ENCODE data around the gene MAP3K5.
"Not testable (repeated sequence)": the region's sequence is repeated elsewhere in the genome, so short reads cannot be mapped to it uniquely, and the experiment has no call there.

The MAP3K5 gene, protein sequence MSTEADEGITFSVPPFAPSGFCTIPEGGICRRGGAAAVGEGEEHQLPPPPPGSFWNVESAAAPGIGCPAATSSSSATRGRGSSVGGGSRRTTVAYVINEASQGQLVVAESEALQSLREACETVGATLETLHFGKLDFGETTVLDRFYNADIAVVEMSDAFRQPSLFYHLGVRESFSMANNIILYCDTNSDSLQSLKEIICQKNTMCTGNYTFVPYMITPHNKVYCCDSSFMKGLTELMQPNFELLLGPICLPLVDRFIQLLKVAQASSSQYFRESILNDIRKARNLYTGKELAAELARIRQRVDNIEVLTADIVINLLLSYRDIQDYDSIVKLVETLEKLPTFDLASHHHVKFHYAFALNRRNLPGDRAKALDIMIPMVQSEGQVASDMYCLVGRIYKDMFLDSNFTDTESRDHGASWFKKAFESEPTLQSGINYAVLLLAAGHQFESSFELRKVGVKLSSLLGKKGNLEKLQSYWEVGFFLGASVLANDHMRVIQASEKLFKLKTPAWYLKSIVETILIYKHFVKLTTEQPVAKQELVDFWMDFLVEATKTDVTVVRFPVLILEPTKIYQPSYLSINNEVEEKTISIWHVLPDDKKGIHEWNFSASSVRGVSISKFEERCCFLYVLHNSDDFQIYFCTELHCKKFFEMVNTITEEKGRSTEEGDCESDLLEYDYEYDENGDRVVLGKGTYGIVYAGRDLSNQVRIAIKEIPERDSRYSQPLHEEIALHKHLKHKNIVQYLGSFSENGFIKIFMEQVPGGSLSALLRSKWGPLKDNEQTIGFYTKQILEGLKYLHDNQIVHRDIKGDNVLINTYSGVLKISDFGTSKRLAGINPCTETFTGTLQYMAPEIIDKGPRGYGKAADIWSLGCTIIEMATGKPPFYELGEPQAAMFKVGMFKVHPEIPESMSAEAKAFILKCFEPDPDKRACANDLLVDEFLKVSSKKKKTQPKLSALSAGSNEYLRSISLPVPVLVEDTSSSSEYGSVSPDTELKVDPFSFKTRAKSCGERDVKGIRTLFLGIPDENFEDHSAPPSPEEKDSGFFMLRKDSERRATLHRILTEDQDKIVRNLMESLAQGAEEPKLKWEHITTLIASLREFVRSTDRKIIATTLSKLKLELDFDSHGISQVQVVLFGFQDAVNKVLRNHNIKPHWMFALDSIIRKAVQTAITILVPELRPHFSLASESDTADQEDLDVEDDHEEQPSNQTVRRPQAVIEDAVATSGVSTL (N-terminal part only)

DNA sequence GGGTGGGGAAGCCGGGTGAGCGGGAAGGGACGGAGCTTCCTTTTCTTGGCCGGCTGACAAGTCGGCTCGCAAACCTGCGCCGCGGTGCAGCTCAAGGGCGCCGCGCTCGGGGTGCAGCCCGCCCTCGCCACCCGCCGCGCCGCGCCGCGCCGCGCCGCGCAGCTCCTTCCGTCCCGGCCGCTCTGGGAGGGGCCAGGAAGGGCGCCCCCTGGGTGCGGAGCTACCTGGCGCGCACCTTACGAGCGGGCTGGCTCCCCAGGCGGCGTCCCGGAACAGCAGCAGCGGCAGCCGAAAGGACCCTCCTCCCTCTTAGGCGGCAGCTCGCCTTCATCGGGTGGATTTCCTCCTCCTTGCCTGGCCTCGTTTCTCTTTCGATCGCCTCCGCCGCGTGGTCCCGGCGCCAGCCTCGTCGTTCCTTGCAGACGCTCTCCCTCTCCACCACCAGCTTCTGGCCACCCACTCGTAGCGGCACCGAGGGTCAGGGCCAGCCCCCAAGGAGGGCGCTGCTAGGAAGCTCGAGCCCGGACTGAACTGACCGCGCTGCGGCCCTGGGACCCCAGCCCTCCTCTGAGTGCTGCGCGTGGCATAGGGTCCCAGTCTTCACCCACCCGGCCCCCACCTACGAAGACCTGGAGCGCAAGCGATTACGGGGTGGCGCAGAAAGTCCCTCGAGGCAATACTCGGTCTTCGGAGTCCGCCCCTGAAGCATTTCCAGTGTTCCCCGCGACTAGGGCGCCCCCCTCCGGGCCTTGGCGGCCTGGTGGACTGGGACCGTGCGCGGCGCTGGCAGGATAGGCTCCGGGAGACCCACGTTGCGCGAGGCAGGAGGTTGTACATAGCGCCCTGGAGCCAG is at the start of gene MAP3K5:
MAP3K5 (minus strand) TSS at position 68 of the 853 bp plus-strand sequence. CDS start 320 bp downstream, outside the sequence.
- peak; percentile 88 to 91 for DNase-seq (ENCODE audit: low read depth in 2 of 2)

DNA sequence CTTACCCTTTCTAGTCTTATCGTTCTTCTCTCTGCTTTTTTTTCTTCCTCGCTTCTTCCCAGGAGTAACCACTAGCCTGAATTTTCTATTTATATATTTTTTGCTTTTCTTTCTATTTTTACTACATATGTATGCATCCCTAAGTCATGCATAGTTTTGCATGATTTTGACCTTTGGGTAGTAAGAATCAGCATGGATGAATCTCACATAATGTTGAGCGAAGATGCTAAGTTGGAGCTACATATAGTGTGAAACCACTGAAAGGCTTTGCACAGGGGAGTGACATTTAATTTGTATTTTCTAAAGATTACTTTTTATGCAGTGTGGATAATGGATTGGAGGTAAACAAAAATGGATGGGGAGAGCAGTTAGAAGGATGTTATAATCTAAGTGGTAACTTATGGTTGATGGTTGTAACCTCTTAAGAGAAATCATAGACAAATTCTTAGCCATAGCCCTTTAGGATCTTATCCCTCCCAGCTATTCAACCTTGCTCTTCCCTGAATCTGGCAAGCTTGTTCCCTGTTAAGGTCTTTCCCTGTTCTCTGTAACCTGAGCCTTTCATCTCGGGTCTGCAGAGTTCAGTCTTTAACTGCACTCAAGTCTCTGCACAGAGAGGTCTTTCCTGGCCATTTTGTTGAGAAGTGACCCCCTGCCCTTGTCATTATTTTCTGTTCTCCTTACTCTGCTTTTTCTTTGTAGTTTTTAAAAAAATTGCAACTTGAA is 48.2 kb upstream of the MAP3K5 start:
- DNase-seq (ENCODE audit: low read depth in 2 of 2): no peak

DNA sequence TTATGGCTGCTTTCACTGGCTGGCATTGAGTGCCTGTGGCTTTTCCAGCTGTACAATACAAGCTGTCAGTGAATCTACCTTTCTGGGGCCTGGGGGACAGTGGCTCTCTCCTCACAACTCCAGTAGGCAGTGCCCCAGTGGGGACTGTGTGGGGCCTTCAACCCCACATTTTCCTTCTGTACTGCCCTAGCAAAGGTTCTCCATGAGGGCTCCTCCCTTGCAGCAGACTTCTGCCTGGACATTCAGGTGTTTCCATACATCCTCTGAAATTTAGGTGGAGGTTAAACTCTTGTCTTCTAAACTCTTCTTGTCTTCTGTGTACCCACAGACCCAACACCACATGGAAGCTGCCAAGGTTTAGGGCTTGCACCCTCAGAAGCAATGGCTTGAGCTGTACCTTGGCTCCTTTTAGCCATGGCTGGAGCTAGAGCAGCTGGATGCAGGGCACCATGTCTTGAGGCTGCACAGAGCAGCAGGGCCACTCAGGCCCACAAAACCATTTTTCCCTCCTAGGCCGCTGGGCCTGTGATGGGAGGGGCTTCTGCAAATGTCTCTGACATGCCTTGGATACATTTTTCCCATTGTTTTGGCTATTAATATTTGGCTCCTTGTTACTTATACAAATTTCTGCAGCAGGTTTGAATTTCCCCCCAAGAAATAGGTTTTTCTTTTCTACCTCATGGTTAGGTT is 39.7 kb upstream of the MAP3K5 start:
- DNase-seq (ENCODE audit: low read depth in 2 of 2): no peak

DNA sequence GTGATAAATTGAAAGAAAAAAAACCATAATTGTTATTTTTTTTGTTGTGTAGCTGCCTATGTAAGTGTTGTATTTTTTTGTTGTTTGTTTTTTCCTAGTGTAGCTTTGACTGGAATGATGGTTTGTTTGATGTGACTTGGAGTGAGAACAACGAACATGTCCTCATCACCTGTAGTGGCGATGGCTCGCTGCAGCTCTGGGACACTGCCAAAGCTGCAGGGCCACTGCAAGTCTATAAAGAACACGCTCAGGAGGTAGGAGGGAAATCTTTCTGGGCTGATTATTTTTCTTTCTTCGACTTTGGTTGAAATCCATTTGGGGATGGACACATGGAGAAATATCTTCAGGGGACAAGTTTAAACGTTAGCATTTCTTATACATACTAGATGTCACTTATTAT is 33.9 kb upstream of the MAP3K5 start:
- no peak for DNase-seq (ENCODE audit: low read depth in 2 of 2)

DNA sequence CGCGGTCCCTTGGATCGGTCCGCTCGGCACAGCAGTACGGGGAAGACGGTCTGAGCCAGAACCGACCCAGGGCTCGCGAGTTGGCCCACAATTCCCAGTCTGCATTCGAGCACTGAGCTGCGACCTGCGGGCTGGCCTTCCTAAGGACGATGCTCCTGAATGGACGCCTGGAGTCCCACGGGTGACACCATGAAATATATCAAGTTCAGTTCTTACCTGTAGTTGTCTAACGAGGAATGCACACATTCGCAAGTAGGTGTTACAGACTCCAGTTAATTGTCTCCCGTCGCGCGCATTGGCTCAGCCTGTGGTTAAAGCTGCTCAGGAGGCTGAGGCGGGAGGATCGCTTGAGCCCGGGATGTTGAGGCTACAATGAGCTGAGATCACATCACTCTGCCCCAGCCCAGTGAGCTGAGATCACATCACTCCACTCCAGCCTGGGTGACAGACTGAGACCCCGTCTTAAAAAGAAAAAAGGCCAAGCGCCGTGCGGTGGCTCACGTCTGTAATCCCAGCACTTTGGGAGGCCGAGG is 30.9 kb upstream of the MAP3K5 start:
- no peak for DNase-seq (ENCODE audit: low read depth in 2 of 2)

DNA sequence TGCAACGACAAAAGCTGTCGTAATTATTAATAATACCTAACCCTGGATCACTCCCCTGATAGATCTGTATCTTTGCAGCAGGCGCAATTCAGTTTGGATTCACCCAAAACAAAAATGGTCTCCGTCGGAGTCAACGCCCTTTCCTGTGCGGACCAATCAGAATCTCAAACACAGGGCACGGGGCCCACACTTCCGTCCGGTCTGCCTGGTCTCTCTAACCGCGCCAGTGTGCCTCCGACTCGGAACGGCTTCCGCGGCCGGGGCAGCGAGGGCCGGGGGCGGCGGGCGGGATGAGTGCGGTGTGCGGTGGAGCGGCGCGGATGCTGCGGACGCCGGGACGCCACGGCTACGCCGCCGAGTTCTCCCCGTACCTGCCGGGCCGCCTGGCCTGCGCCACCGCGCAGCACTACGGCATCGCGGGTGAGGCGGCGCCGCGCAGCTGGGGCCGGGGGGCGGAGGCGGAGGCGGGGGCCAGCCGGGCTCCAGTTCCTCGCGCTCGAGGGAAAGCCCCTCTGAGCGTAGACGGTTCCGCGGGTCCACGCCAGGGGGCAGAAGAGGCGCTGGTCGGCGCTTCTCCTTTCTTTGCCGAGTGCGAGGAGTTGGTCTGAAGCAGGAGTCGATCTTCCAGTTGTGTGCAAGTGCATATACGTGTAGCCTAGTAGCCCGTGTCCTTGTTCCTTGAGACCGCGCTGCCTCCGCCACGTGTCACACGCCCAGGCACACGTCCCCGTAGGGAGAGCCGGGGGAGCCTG is 30.3 kb upstream of the MAP3K5 start, which contains the start of gene PEX7:
PEX7 (plus strand) TSS at position 217 of the 752 bp plus-strand sequence; CDS start at position 291, 74 bp downstream.
- peak; percentile 76 to 81 for DNase-seq (ENCODE audit: low read depth in 2 of 2)

DNA sequence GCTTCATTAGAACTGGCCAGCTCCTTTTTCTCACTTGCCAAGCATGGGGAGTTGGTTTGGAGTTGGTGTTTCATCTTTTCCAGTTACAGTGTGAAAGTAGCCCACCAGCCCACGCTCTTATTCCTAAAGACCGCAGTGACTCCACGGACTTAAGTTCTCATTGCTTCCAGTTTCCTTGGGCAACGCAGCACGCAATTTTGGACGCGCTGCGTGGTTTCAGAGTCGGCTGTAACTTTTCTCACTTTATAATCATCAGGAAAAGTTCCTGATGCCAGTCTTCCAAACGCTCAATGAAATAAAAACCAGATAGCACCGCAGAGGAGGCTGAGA is 29.7 kb upstream of the MAP3K5 start:
- DNase-seq (ENCODE audit: low read depth in 2 of 2): peak; percentile 2 to 10

DNA sequence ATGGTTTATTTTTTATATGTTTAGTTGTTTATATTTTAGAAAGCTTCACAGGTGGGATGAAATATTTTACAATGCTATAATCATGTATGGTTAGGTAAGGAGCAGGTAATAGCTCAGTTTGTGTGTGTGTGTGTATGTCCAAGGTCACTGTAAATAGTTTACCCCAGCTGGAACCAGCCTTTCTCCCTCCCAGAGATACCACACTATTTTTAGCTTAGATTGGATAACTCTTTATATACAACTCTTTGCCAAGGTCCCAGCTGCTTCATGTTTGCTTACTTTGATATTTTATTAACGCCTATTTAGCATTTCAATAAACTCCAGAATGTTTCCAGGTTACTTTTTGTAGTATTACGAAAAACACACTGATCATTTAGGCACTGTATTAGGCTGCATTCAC is 28.3 kb upstream of the MAP3K5 start:
- DNase-seq (ENCODE audit: low read depth in 2 of 2): no peak

DNA sequence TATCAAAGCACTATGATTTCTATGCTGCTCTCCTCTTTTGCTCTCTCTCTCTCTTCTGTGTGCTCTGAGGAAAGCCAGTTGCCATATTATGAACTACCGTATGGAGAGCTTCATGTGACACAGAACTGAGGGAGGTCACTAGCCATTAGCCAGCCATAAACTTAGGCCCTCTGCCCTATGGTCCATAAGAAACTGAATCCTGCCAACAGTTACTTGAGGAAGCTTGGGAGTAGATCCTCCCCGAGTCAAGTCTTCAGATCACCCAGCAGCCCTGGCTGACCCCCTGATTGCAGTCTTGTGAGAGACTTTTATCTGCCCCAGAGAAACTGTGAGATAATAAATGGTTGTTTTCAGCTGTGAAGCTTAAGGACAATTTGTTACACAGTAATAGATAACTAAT is 24.4 kb upstream of the MAP3K5 start:
- no peak for DNase-seq (ENCODE audit: low read depth in 2 of 2)

DNA sequence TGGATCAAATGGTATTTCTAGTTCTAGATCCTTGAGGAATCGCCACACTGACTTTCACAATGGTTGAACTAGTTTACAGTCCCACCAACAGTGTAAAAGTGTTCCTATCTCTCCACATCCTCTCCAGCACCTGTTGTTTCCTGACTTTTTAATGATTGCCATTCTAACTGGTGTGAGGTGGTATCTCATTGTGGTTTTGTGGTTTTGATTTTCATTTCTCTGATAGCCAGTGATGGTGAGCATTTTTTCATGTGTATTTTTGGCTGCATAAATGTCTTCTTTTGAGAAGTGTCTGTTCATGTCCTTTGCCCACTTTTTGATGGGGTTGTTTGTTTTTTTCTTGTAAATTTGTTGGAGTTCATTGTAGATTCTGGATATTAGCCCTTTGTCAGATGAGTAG is 23.3 kb upstream of the MAP3K5 start:
- not testable (repeated sequence) for DNase-seq (ENCODE audit: low read depth in 2 of 2)

DNA sequence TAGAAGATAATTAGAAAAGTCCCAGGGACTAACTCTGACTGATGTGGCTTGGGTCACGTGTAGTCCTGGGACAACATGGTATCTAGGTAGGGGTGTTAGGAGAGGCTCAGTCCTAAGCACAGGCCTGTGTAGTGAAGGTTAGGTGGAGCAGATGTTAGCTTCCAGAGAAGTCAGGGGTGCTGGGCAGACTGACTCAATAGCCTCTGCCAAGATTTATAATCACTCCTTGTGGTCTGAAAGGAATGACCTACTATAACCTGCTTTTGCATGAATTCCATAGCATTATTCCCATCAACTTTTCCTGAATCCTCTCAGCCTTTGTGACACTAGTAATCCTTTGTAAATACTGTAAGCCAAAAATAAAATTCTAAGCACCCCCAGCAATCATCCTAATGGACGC is 19.9 kb upstream of the MAP3K5 start:
- no peak for DNase-seq (ENCODE audit: low read depth in 2 of 2)

DNA sequence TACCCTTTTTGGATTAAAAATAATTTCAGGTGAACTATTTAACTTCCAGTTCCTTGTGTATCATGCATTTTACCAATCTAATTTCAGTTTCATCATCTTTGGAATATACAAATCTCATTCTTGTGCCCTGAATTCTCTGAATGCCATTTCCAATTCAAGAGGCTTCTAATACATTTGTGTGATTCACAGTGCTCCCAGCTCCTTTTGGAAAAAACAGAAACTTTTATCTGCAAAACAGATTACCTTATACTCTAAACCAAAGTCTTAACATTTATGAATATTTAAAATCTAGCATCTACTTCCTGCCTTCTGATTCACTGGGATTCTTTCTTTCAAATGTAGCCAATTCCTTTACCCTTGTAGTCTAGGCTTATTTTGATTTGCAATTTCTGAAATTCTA is 19.0 kb upstream of the MAP3K5 start:
- no peak for DNase-seq (ENCODE audit: low read depth in 2 of 2)

DNA sequence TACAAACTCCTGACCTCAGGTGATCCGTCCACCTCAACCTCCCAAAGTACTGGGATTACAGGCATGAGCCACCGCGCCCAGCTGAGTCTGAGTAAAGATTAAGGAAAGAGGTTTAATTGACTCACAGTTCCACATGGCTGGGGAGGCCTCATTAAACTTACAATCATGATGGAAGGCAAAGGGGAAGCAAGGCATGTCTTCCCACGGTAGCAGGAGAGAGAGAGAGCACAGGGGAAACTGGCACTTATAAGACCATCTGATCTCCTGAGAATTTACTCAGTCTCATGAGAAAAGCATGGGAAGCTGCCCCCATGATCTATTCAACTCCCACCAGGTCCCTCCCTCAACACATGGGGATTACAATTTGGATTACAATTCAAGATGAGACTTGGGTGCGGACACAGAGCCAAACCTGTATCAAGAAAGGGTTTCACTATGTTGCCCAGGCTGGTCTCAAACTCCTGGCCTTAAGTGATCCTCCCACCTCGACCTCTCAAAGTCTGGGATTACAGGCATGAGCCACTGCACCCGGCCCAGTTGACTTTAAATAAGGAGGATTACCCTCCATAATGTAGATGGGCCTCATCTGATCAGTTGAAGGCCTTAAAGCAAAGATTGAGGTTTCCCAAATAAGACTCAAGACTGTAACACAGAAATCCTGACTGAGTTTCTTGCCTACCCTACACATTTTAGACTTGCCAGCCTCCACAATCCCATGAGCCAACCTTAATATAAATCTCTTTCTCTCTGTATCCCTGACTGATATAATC is 17.0 kb upstream of the MAP3K5 start:
- DNase-seq (ENCODE audit: low read depth in 2 of 2): no peak

DNA sequence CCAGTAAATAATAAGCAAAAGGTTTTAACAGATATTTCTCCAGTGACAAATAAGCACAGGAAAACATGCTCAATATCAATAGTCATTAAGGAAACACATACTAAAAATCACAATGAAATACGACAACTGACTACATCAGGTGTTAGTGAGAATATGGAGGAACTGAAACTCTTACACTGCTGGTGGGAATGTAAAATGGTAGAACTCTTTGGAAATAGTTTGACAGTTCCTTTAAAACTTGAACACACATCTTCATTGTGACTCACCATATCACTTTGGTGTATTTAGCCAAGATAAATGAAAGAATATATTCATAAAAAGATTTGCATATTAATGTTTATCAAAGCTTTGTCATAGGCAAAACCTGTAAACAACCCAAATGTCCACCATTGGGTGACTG is 11.3 kb upstream of the MAP3K5 start:
- DNase-seq (ENCODE audit: low read depth in 2 of 2): no peak

DNA sequence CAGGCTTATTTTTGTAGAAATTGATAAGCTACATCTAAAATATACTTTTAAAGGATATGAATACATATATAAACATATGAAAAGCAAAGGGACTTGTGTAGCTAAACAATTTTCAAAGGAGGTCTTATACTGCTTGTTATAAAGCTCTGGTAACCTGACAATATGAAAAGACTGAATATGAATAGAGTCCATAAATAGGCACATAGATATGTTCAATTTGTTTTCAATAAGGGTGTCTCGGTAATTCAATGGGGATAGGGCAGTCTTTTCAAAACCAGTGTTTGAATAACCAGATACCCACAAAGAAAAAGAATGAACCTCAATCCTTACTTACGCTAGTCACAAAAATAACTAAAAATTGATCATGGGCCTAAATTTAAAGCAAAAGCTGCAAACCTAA is 9.3 kb upstream of the MAP3K5 start:
- DNase-seq (ENCODE audit: low read depth in 2 of 2): no peak

DNA sequence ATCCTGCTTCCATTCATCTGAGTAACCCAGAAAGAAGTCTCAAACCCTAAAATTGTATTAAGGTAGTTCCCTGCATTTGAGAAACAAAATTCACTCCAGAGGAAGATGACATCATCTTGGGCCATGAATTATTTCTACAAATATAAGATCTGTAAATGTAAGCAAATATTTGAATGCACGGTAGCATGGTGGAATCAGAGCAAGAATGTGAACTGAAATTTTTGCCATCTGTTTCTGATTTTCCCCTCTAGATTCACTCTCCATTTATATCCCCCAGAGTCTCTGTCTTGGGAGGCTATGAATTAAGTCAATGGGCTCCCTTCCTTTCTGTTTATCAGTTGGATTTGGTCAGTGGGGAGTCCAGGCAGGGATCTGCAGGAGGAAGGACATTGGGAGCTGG is 5.8 kb upstream of the MAP3K5 start:
- DNase-seq (ENCODE audit: low read depth in 2 of 2): no peak

DNA sequence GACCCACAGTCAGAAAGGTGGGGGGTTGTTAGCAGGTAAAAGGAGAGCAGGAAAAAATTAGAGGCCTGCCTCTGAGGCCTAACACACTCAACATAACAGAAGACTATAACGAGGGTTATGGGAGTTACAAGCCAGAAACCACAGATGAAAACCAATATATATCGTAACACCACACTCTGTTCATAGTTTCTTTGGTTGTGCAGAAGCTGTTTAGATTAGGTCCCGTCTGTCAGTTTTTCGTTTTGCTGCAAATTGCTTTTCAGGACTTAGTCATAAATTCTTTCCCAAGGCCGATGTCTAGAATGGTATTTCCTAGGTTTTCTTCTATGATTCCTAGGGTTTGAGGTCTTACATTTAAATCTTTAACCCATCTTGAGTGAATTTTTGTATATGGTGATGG is 3.7 kb upstream of the MAP3K5 start:
- DNase-seq (ENCODE audit: low read depth in 2 of 2): no peak

DNA sequence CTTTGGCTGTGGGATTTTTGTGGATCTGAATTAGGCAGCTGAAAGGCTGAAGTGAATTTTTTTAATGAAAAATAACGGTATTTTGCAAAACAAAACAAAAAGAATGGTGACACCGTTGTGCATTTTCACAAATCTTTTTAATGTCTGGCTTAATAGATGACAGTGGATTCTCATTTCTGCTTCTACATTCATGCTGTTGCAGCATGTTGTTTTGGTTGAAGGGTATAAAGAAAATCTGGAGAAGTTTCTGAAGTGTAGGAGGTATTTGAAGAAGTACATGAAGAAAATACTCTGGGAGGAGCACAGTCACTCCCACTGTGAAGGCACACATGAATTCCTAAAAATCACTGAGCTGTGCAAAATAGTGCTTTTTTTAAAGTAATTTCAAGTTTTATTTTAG is 3.1 kb upstream of the MAP3K5 start:
- no peak for DNase-seq (ENCODE audit: low read depth in 2 of 2)
